Upper lobe of left lung (tissue), 4 donors: ENCODE results near the gene MYO3B.

Source experiments
- CTCF ChIP-seq, 6 experiments: fragments of 450-650 bp in 4 of 6; fragments of 200-600 bp in 2 of 6; sonication (generic) in 2 of 6; IDR thresholded peaks; one replicate each; pipeline ENCODE4 v1.5.1; 2016 to 2019; ENCODE audit warnings: antibody characterized with exemption in 6 of 6
- POLR2A ChIP-seq, 4 donors: fragments of 450-650 bp; IDR thresholded peaks; one replicate each; pipeline ENCODE4 v1.5.1; 2016 to 2017; ENCODE audit warnings: antibody characterized with exemption in 4 of 4, mild to moderate bottlenecking in 2 of 4

GRCh38 chr2:170585067-170585466 is 407.1 kb downstream of the MYO3B start:
- no peak for TF ChIP-seq CTCF (IDR thresholded peaks at IDR 0.05)
- no peak for TF ChIP-seq POLR2A (IDR thresholded peaks at IDR 0.05)
